ENCODE data around the gene MEGF11. TPM values are rescaled to one million over a fixed set of nuclear protein-coding genes. Genes with fewer than 3 reads are reported as not detected.

Gene MEGF11
- total RNA-seq, 2 donors from 2014 or later = not detected

DNA sequence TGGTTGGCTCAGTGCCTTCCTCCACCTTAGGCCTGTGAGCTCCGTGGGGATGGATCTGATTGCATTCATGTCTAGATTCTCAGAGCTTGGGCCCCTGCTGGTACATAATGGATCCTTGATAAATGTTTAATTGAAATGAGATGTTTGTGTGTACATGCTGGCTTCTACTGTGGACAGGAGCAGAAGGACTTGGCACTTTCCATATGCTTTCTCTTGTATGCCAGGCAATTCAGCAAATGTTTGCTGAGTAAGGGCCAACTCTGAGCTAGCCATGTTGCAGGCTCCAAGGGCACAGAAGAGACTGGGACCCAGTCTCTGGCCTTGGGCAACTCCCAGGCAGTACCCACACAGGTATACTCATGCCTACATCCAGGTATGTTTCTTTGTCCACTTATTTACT lies 317.3 kb downstream of the MEGF11 start:
- Histone ChIP-seq H3K27ac (no peak overlapping the region), H3K27me3 (no peaks in the 10 kb centered on the region), H3K36me3 (no peaks in the 10 kb centered on the region), H3K9me3 (no peaks in the 10 kb centered on the region), H3K4me3 (no peak overlapping the region), H3K4me1 (no peaks in the 10 kb centered on the region), H3K9ac (ENCODE audit: low read depth in 2 of 2, low read length in 2 of 2) (no peak overlapping the region)
- intact Hi-C loops (cut with DNase I) = no loop called here
- TF ChIP-seq, protein P1, sequence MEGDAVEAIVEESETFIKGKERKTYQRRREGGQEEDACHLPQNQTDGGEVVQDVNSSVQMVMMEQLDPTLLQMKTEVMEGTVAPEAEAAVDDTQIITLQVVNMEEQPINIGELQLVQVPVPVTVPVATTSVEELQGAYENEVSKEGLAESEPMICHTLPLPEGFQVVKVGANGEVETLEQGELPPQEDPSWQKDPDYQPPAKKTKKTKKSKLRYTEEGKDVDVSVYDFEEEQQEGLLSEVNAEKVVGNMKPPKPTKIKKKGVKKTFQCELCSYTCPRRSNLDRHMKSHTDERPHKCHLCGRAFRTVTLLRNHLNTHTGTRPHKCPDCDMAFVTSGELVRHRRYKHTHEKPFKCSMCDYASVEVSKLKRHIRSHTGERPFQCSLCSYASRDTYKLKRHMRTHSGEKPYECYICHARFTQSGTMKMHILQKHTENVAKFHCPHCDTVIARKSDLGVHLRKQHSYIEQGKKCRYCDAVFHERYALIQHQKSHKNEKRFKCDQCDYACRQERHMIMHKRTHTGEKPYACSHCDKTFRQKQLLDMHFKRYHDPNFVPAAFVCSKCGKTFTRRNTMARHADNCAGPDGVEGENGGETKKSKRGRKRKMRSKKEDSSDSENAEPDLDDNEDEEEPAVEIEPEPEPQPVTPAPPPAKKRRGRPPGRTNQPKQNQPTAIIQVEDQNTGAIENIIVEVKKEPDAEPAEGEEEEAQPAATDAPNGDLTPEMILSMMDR (IDR thresholded peaks at IDR 0.05) = no peak
- no peak for DNase-seq

DNA sequence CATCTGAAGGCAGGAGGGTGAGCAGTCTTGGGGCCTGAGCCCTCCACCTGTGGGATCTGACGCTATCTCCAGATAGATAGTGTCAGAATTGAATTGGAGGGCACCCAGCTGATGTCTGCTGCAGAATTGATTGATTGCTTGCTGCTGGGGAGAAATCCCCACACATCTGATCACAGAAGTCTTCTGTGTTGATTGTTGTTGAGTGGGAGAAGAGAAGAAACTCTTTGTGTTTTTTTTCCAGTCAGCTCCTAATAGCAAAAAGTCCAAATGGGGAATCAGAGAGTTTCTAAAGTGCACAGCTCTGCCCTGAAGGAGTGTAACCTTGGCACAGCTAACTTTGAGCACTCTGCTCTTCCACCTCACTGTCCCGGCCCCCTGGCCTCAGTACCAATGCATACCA lies 318.2 kb downstream of the MEGF11 start:
- TF ChIP-seq, protein P1 (IDR thresholded peaks at IDR 0.05) = no peak
- intact Hi-C loops (cut with DNase I) = no loop called here
- DNase-seq = no peak
- no peaks in the 10 kb centered on the region for H3K36me3 ChIP-seq
- no peaks in the 10 kb centered on the region for H3K9me3 ChIP-seq
- no peak overlapping the region for H3K9ac ChIP-seq (ENCODE audit: low read depth in 2 of 2, low read length in 2 of 2)
- H3K27ac ChIP-seq = no peak overlapping the region
- no peaks in the 10 kb centered on the region for H3K4me1 ChIP-seq
- H3K4me3 ChIP-seq = no peak overlapping the region
- H3K27me3 ChIP-seq = no peaks in the 10 kb centered on the region

DNA sequence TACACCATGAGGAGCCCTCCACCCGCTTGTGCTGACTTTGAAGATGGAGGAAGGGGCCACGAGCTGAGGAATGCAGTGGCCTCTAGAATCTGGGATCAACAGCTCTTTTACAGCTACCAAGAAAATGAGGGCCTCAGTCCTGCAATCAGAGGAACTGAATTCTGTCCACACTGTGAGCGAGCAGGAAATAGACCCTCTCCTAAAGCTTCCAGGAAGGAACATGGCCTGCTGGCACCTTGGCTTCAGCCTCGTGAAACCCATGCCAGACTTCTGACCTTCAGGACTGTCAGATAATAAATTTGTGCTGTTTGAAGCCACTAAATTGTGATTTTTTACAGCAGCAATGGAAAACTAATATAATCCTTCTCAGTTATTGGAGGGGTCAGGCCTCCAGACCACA lies 322.3 kb downstream of the MEGF11 start:
- no peaks in the 10 kb centered on the region for H3K4me1 ChIP-seq
- no peaks in the 10 kb centered on the region for H3K9me3 ChIP-seq
- no peaks in the 10 kb centered on the region for H3K27me3 ChIP-seq
- no peaks in the 10 kb centered on the region for H3K36me3 ChIP-seq
- intact Hi-C loops (cut with DNase I) = no loop called here
- no peak overlapping the region for H3K27ac ChIP-seq
- H3K9ac ChIP-seq (ENCODE audit: low read depth in 2 of 2, low read length in 2 of 2) = no peak overlapping the region
- no peak for DNase-seq
- no peak overlapping the region for H3K4me3 ChIP-seq
- TF ChIP-seq, protein P1 (IDR thresholded peaks at IDR 0.05) = no peak

DNA sequence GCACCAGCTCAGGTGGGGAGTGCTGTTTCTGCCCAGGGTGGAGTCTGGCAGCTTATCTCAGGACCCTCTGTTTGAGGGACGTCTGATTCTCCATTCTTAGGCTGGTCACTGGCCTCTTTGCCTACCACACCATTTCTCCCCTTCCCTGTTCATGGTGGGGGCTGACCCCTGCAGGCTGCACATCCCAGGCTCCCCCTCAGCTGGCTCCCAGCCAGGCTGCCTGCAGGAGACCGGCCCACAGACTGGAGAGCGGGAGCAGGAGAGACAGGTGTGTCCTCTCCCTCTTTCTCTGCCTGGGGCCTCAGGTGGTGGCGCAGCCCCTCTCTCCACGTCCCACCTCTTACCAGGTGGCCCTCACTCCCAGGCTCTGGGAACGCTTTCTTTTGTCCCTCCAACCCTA lies 323.4 kb downstream of the MEGF11 start:
- Histone ChIP-seq H3K9me3 (no peaks in the 10 kb centered on the region), H3K4me1 (no peaks in the 10 kb centered on the region), H3K27ac (no peak overlapping the region), H3K36me3 (no peaks in the 10 kb centered on the region), H3K9ac (ENCODE audit: low read depth in 2 of 2, low read length in 2 of 2) (no peak overlapping the region), H3K4me3 (no peak overlapping the region), H3K27me3 (no peaks in the 10 kb centered on the region)
- TF ChIP-seq, protein P1 (IDR thresholded peaks at IDR 0.05) = no peak
- intact Hi-C loops (cut with DNase I) = no loop called here
- DNase-seq = no peak

DNA sequence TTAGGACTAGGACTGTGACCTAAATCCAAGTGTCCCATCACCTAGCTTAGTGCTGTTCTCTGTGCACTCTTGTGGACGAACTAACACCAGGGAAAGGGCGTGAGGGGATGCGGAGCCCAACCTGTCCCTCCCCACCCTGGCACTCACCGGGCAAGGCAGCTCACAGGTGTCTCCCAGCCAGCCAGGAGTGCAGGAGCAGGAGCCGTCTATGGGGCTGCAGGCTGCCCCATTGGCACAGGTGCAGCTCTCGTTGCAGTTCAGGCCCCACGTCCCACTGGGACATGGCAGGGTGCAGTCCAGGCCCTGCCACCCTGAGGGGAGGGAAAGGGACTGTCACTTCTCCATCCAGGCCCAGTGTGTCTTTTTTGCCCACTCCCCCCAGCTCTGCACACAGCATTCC lies 324.0 kb downstream of the MEGF11 start:
- TF ChIP-seq, protein P1 (IDR thresholded peaks at IDR 0.05) = no peak
- no peak for DNase-seq
- Histone ChIP-seq H3K9ac (ENCODE audit: low read depth in 2 of 2, low read length in 2 of 2) (no peak overlapping the region), H3K9me3 (no peaks in the 10 kb centered on the region), H3K4me3 (no peak overlapping the region), H3K4me1 (no peaks in the 10 kb centered on the region), H3K27me3 (no peaks in the 10 kb centered on the region), H3K36me3 (no peaks in the 10 kb centered on the region), H3K27ac (no peak overlapping the region)
- intact Hi-C loops (cut with DNase I) = no loop called here

DNA sequence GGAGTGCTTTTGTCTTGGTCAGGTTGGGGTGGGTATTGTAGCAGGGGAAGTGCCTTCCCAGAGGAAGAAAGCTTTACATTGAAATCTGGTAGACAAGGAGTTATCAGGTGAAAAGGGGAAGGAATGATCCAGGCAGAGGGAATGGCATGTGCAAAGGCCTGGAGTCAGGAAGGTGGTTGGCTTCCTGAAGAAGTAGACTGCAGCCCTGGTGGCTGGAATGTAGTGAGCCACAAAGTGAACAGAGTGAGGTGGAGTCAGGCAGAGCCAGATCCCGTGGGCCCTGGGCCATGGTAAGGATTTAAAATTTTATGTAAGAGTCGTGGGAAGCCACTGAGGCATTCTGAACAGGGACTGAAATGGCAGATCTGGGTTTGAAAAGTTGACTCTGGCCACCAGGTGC lies 326.0 kb downstream of the MEGF11 start:
- H3K27ac ChIP-seq = no peak overlapping the region
- DNase-seq = no peak
- H3K36me3 ChIP-seq = no peaks in the 10 kb centered on the region
- no peak overlapping the region for H3K4me3 ChIP-seq
- TF ChIP-seq, protein P1 (IDR thresholded peaks at IDR 0.05) = no peak
- H3K4me1 ChIP-seq = no peaks in the 10 kb centered on the region
- H3K27me3 ChIP-seq = no peaks in the 10 kb centered on the region
- intact Hi-C loops (cut with DNase I) = no loop called here
- no peak overlapping the region for H3K9ac ChIP-seq (ENCODE audit: low read depth in 2 of 2, low read length in 2 of 2)
- H3K9me3 ChIP-seq = no peaks in the 10 kb centered on the region
